NCI-H1436 treated with DMSO at 0.1 percent for 48 hours (cell line): ENCODE data around the gene HS6ST2.
"Not testable (repeated sequence)": the region's sequence is repeated elsewhere in the genome, so short reads cannot be mapped to it uniquely, and the experiment has no call there.

Experiments used
- DNase-seq: peaks from one replicate; lab custom pipeline; 2025; lab: John Stamatoyannopoulos, UW

Gene HS6ST2

GRCh38 chrX:132958091-132958703, at the start of gene HS6ST2:
TSS of gene HS6ST2 (minus strand) at chrX:132958629.
- DNase-seq = no peak

- DNase-seq = no peak
These were observed 49.0 kb upstream of the HS6ST2 start for GRCh38 chrX:133007458-133007857.

GRCh38 chrX:133005616-133006015, 47.2 kb upstream of the HS6ST2 start:
- no peak for DNase-seq

- DNase-seq = no peak
These were observed 46.6 kb upstream of the HS6ST2 start for GRCh38 chrX:133005042-133005441.

- no peak for DNase-seq
These were observed 40.8 kb upstream of the HS6ST2 start for GRCh38 chrX:132999209-132999608.

GRCh38 chrX:132990835-132991234, 32.4 kb upstream of the HS6ST2 start:
- DNase-seq = no peak

- DNase-seq = no peak
These were observed 28.1 kb upstream of the HS6ST2 start for GRCh38 chrX:132986556-132986955.

GRCh38 chrX:132984058-132984650, 25.7 kb upstream of the HS6ST2 start:
- DNase-seq = no peak

GRCh38 chrX:132983496-132983895, 25.1 kb upstream of the HS6ST2 start:
- no peak for DNase-seq

GRCh38 chrX:132980035-132980434, 21.6 kb upstream of the HS6ST2 start:
- not testable (repeated sequence) for DNase-seq

- DNase-seq = no peak
These were observed 10.0 kb upstream of the HS6ST2 start for GRCh38 chrX:132968296-132968949.

GRCh38 chrX:132967049-132967448, 8.6 kb upstream of the HS6ST2 start:
- DNase-seq = no peak

- DNase-seq = no peak
These were observed 7.0 kb upstream of the HS6ST2 start for GRCh38 chrX:132965461-132965860.

- no peak for DNase-seq
These were observed 3.1 kb upstream of the HS6ST2 start for GRCh38 chrX:132961511-132961910.

GRCh38 chrX:132957211-132958090, 978 bp downstream of the HS6ST2 start:
- no peak for DNase-seq

GRCh38 chrX:132956421-132957210, 1.8 kb downstream of the HS6ST2 start:
- DNase-seq = no peak

GRCh38 chrX:132955690-132956089, 2.7 kb downstream of the HS6ST2 start:
- no peak for DNase-seq

- DNase-seq = no peak
These were observed 4.1 kb downstream of the HS6ST2 start for GRCh38 chrX:132954323-132954722.

- DNase-seq = no peak
These were observed 5.1 kb downstream of the HS6ST2 start for GRCh38 chrX:132953354-132953753.

- DNase-seq = no peak
These were observed 9.7 kb downstream of the HS6ST2 start for GRCh38 chrX:132948648-132949260.

- not testable (repeated sequence) for DNase-seq
These were observed 13.3 kb downstream of the HS6ST2 start for GRCh38 chrX:132945055-132945599.
